ENCODE data around the gene FKBP5.

DNA sequence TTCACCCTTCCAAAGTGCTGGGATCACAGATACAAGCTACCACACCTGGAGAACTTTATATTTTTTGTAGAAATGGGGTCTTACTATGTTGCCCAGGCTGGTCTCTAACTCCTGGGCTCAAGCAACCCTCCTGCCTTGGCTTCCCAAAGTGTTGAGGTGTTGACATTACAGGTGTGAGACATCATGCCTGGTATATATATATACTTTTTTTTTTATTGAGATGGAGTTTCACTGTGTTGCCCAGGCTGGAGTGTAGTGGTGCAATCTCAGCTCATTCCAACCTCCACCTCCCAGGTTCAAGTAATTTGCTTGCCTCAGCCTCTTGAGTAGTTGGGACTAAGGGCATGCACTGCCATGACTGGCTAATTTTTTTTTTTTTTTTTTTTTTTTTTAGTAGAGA, 5.4 kb downstream of the FKBP5 start:
- TF ChIP-seq, protein P1, sequence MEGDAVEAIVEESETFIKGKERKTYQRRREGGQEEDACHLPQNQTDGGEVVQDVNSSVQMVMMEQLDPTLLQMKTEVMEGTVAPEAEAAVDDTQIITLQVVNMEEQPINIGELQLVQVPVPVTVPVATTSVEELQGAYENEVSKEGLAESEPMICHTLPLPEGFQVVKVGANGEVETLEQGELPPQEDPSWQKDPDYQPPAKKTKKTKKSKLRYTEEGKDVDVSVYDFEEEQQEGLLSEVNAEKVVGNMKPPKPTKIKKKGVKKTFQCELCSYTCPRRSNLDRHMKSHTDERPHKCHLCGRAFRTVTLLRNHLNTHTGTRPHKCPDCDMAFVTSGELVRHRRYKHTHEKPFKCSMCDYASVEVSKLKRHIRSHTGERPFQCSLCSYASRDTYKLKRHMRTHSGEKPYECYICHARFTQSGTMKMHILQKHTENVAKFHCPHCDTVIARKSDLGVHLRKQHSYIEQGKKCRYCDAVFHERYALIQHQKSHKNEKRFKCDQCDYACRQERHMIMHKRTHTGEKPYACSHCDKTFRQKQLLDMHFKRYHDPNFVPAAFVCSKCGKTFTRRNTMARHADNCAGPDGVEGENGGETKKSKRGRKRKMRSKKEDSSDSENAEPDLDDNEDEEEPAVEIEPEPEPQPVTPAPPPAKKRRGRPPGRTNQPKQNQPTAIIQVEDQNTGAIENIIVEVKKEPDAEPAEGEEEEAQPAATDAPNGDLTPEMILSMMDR (IDR thresholded peaks at IDR 0.05): no peak
- TF ChIP-seq EZH2 (IDR thresholded peaks at IDR 0.05; ENCODE audit: borderline replicate concordance, insufficient read depth, low read depth, low read length, poor library complexity, severe bottlenecking): no peak

Measured in B cell (primary cell).